AML-193 (cell line): ENCODE results near the gene NSF.
"Not testable (repeated sequence)": the region's sequence is repeated elsewhere in the genome, so short reads cannot be mapped to it uniquely, and the experiment has no call there.

Experiments used
- DNase-seq, 2 experiments: peaks; one replicate each; lab custom pipeline; 2025; lab: John Stamatoyannopoulos, UW

Gene NSF

DNA sequence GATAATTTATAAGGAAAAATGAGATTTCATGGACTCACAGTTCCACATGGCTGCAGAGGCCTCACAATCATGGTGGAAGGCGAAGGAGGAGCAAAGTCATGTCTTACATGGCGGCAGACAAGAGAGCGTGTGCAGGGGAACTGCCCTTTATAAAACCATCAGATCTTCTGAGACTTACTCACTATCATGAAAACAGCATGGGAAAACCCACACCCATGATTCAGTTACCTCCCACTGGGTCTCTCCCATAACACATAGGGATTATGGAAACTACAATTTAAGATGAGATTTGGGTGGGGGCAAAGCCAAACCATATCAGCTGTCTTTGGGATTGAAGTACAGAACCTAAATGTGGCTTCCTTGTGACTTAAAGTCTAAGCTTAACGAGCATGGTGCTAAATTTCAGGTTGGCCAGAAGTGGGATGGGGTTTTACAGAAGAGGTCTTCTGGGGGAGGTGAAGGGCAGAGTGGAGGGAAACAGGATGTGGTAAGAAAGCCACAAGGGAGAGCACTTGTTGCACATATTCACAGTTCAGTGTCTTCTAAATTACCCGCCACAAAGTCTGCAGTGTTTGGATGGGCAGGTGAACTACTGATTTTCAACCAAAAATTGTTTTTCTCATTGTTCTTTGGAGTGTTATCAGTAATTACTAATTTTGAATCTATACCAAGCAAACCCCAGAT, 38.4 kb downstream of the NSF start:
- DNase-seq: not testable (repeated sequence)

GRCh38 chr17:46632146-46632545, 41.7 kb downstream of the NSF start:
- not testable (repeated sequence) for DNase-seq

- DNase-seq: not testable (repeated sequence)
Measured at GRCh38 chr17:46634844-46635243, 44.4 kb downstream of the NSF start.

GRCh38 chr17:46641861-46642656, 51.6 kb downstream of the NSF start:
- not testable (repeated sequence) for DNase-seq

GRCh38 chr17:46647251-46647650, 56.8 kb downstream of the NSF start:
- DNase-seq: not testable (repeated sequence)

- DNase-seq: not testable (repeated sequence)
Measured at GRCh38 chr17:46647688-46648278, 57.3 kb downstream of the NSF start.

DNA sequence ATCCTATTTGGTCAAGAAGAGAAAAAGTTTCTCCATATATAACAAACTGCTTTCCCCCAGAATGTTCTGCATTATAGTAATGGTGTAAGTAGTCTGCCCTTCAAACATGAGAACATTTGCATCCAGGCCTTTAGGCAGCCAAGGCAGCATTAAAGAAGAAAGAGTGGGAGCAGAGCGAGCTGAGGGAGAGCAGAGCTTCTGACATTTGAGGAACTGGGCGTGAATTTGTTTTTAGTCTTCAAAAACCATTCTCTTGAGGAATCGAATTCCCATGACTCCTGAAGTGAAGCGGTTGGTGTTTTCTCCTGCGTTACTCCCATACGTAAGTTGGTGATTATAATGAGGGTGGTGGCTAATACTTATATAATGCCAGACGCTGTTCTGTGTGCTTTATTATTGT, 58.8 kb downstream of the NSF start:
- not testable (repeated sequence) for DNase-seq

- not testable (repeated sequence) for DNase-seq
Measured at GRCh38 chr17:46652024-46652643, 61.7 kb downstream of the NSF start.

GRCh38 chr17:46658235-46658634, 67.8 kb downstream of the NSF start:
- DNase-seq: not testable (repeated sequence)

DNA sequence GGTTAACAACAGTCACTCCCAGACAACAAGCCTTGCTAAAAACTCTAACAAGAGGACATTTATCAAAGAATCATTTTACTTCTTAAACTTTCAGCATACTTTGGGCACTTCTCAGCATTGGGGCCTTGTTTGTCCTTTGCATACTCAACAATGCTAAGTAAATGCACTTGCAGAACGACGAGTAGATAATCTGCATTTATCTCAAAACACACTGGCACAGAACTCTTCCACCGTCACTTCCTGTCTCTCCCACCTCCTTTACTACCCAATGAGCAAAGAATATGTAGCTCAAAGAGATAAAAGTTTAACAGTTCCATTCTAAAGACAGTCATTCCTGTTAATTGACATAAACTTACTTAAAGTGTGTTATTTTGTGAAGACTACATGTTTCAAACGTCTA, 69.2 kb downstream of the NSF start:
- not testable (repeated sequence) for DNase-seq

DNA sequence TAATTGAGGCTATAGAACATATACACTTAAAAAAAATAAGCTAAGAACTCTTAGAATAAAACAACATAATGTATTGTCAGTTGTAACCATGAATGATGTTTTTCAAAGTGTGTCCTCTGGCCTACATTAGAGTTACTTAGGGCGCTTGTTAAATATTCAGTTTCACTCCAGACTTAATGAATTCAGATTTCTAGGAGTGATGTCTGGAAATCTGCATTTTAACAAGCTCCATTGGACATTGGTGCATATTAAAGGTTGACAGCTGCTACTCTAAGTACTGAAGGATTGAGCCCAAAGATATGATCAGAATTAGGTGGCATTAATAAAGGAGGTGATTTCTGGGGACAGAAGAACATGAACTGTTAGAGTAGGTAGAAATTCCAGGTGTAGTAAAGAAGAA, 72.7 kb downstream of the NSF start:
- not testable (repeated sequence) for DNase-seq

DNA sequence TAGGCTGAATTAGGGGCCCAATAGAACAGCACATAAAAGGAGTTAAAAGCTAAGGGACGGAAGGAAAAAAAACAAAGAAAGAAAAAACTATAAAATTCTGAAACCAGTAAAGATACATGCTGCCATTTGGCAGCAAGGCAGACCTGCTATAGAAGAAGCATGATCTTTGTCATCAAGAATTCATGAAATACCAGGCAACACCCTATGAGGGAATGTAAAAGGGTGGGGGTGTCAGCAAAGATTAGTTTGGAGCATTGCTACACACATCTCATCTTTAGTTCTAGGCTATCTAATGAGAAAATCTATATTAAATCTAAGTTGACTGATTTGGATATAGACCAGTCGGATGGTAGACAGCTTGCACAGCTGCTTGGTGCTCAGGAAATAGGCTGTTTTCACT, 73.1 kb downstream of the NSF start:
- DNase-seq: not testable (repeated sequence)

DNA sequence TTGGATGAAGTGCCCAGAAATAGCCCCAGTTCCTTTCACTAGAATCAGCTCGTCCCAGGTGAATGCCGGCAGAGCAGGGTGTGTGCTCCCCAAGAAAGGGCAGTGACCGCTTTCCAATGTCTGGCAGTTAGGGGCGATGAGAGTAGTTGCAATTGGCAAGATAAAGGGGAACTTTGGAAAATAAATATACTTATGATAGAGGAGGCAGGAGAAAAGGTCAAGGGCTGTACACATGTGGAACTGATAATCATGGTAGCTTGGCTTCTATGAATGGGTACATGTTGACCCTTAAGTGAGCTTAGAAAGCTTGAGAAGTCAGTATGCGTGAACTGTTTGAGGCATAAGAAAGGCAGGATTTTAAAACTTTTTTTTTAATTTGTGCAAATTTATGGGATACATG, 75.5 kb downstream of the NSF start:
- DNase-seq: not testable (repeated sequence)

DNA sequence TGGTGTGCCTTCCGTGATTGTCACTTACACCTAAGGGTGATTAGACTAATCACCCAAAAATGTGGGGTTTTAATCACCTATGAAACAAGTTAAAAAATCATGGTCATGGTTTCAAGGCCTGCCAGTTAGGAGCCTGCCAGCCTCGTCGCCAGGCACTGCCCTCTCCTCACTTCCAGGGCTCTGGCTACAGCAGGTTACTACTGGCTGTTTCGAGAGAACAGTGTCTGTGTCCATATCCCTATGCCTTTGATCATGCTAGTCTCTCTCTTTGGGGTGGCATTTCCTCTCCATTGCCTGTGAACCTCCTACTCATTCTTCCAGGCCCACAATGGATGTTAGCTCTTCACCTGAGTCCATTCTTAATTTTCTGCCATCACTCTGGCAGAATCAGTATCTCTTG, 80.3 kb downstream of the NSF start:
- DNase-seq: not testable (repeated sequence)

- DNase-seq: not testable (repeated sequence)
Measured at GRCh38 chr17:46672777-46673176, 82.3 kb downstream of the NSF start.

- not testable (repeated sequence) for DNase-seq
Measured at GRCh38 chr17:46677819-46678218, 87.3 kb downstream of the NSF start.

DNA sequence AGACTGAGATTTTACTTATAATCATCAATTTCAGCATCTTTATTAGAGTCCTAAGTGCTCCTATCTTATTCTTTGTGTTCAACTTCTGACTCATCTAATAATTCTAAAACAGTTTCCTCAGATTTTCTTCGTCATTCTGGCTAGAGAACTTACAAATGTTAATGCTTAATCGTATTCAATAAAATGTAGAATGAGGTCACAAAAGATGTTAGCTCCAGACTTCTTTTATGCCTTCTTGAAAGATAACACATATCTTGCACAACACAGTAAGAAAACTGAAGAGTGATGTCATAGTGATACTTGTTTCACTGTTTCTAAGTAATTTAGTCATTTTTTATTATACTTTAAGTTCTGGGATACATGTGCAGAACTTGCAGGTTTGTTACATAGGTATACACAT, 93.2 kb downstream of the NSF start:
- not testable (repeated sequence) for DNase-seq

GRCh38 chr17:46685284-46685683, 94.8 kb downstream of the NSF start:
- not testable (repeated sequence) for DNase-seq

GRCh38 chr17:46692196-46692595, 101.7 kb downstream of the NSF start:
- DNase-seq: not testable (repeated sequence)

DNA sequence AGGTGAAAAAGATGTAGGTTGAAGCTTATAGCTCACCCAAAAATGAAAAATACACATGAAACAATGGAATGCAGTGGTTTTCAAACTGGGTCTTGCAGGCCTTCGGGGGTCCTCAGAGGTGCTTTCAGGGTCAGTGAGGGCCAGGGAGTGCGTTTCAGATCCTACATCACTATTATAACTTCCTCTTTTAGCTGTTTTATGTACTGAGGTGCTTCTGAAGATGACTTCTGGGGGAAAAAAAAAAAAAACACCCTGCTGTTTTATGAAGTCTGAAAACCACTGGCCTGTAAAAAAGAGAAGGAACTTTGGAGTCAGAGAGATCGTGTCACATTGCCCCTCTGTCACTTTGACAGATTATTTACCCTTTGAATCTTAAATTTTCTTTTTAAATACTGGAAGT, 102.8 kb downstream of the NSF start:
- DNase-seq: not testable (repeated sequence)

- DNase-seq: not testable (repeated sequence)
Measured at GRCh38 chr17:46696522-46696921, 106.1 kb downstream of the NSF start.

DNA sequence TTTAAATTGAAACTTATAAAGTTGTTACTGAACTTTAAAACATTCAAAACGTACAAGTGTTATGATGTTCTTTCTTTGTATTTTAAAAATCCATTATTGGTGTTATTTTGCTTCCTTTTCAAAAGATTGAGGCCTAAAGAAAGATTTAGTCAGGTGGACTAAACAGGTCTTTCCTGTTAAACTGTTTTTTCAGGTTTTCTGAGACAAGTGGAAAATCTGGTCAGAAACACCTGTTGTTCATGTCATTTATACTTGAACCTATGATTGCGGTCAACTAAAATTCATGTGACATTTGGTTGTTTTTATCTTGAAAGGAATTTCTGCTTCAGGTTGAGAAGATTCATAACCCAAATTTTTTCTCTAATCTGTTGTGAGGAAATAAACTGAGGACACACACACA, 108.5 kb downstream of the NSF start:
- not testable (repeated sequence) for DNase-seq
